HEK293 (cell line): ENCODE results near the gene SRL.

Experiments
- CTCF ChIA-PET: fragments of 350-600 bp; formaldehyde crosslinking; extraction: SDS; loops from one replicate; lab custom pipeline; 2021; ENCODE audit warnings: antibody characterized with exemption; lab: Yijun Ruan, JAX
- POLR2A ChIA-PET: fragments of 300-600 bp; formaldehyde crosslinking; extraction: SDS; loops from one replicate; lab custom pipeline; 2020; ENCODE audit warnings: antibody characterized with exemption, inconsistent platforms; lab: Yijun Ruan, JAX
- H3K27ac ChIP-seq: fragments of 200-500 bp; sonication (Bioruptor generic); 2 replicates; pipeline ENCODE4 v1.5.1; 2014; ENCODE audit warnings: low read depth, low read length, control low read depth, inconsistent platforms; ENCODE audit errors: extremely low read depth
- H3K36me3 ChIP-seq, 2 experiments: fragments of 200-500 bp in 1 of 2; sonication (Bioruptor generic) in 1 of 2; 1 replicate in 1 of 2; 2 replicates in 1 of 2; pipeline ENCODE4 v1.5.1; 2014 to 2017; ENCODE audit warnings: inconsistent platforms in 2 of 2, low read length in 2 of 2; ENCODE audit not compliant: control insufficient read depth in 2 of 2, insufficient read depth in 1 of 2
- H3K4me1 ChIP-seq: fragments of 200-500 bp; sonication (Bioruptor generic); 2 replicates; pipeline ENCODE4 v1.5.1; 2014; ENCODE audit warnings: mild to moderate bottlenecking, low read length, inconsistent platforms; ENCODE audit not compliant: control insufficient read depth, insufficient read depth
- H3K4me3 ChIP-seq: 2 replicates; pipeline ENCODE4 v1.5.1; 2011; ENCODE audit warnings: low read depth, mild to moderate bottlenecking, control low read depth, low read length, moderate library complexity
- H3K9me3 ChIP-seq: fragments of 200-500 bp; sonication (Bioruptor generic); 2 replicates; pipeline ENCODE4 v1.5.1; 2014; ENCODE audit warnings: low read depth, low read length, inconsistent platforms; ENCODE audit not compliant: control insufficient read depth, insufficient read depth
- GLI2 ChIP-seq: fragments of 450-650 bp; formaldehyde crosslinking; IDR thresholded peaks from 2 replicates; pipeline ENCODE4; 2017; ENCODE audit warnings: missing biosample characterization, missing genetic modification characterization, low read depth, borderline replicate concordance
- HOXA7 ChIP-seq: sonication (generic); formaldehyde crosslinking; IDR thresholded peaks from 2 replicates; pipeline ENCODE4 v1.8.1; 2022; ENCODE audit warnings: missing genetic modification reagents, borderline replicate concordance
- KLF9 ChIP-seq: fragments of 450-650 bp; formaldehyde crosslinking; IDR thresholded peaks from 2 replicates; pipeline ENCODE4 v1.5.1; 2016; ENCODE audit warnings: missing biosample characterization, missing genetic modification characterization, low read depth
- YY1 ChIP-seq: fragments of 450-650 bp; formaldehyde crosslinking; IDR thresholded peaks from 2 replicates; pipeline ENCODE4 v1.5.1; 2018; ENCODE audit warnings: missing biosample characterization, missing genetic modification characterization
- ZBTB17 ChIP-seq: fragments of 450-650 bp; formaldehyde crosslinking; IDR thresholded peaks from 2 replicates; pipeline ENCODE4 v1.5.1; 2016; ENCODE audit warnings: missing biosample characterization, missing genetic modification characterization
- ZEB2 ChIP-seq: fragments of 450-650 bp; formaldehyde crosslinking; IDR thresholded peaks from 2 replicates; pipeline ENCODE4 v1.5.1; 2016; ENCODE audit warnings: missing biosample characterization, missing genetic modification characterization
- ZFHX2 ChIP-seq: fragments of 450-650 bp; formaldehyde crosslinking; conservative IDR thresholded peaks from 2 replicates; pipeline ENCODE4 v1.5.1; 2016; ENCODE audit warnings: missing biosample characterization, missing genetic modification characterization
- ZFP41 ChIP-seq: fragments of 450-650 bp; formaldehyde crosslinking; IDR thresholded peaks from 2 replicates; pipeline ENCODE4 v1.5.1; 2016; ENCODE audit warnings: missing biosample characterization, missing genetic modification characterization, borderline replicate concordance
- ZNF132 ChIP-seq: fragments of 450-650 bp; formaldehyde crosslinking; IDR thresholded peaks from 2 replicates; pipeline ENCODE4 v1.5.1; 2017; ENCODE audit warnings: missing biosample characterization, missing genetic modification characterization, borderline replicate concordance
- ZNF202 ChIP-seq: fragments of 450-650 bp; formaldehyde crosslinking; IDR thresholded peaks from 2 replicates; pipeline ENCODE4 v1.5.1; 2016; ENCODE audit warnings: missing biosample characterization, missing genetic modification characterization, borderline replicate concordance
- ZNF24 ChIP-seq: fragments of 450-650 bp; formaldehyde crosslinking; IDR thresholded peaks from 2 replicates; pipeline ENCODE4 v1.5.1; 2016; ENCODE audit warnings: missing biosample characterization, missing genetic modification characterization
- ZNF280C ChIP-seq: fragments of 450-650 bp; formaldehyde crosslinking; IDR thresholded peaks from 2 replicates; pipeline ENCODE4 v1.5.1; 2016; ENCODE audit warnings: missing biosample characterization, missing genetic modification characterization
- ZNF341 ChIP-seq: fragments of 450-650 bp; formaldehyde crosslinking; IDR thresholded peaks from 2 replicates; pipeline ENCODE4; 2016; ENCODE audit warnings: low read depth, missing biosample characterization, missing genetic modification characterization
- ZNF473 ChIP-seq: fragments of 450-650 bp; formaldehyde crosslinking; IDR thresholded peaks from 2 replicates; pipeline ENCODE4 v1.5.1; 2017; ENCODE audit warnings: missing biosample characterization, missing genetic modification characterization
- ZNF548 ChIP-seq: fragments of 450-650 bp; formaldehyde crosslinking; IDR thresholded peaks from 2 replicates; pipeline ENCODE4 v1.5.1; 2016; ENCODE audit warnings: missing biosample characterization, missing genetic modification characterization
- ZNF596 ChIP-seq: fragments of 450-650 bp; IDR thresholded peaks from 2 replicates; pipeline ENCODE4 v1.5.0; 2018; ENCODE audit warnings: missing biosample characterization, mild to moderate bottlenecking, missing genetic modification characterization, moderate library complexity
- ZNF677 ChIP-seq: fragments of 450-650 bp; IDR thresholded peaks from 2 replicates; pipeline ENCODE4 v1.5.0; 2018; ENCODE audit warnings: missing biosample characterization, mild to moderate bottlenecking, missing genetic modification characterization, moderate library complexity
- ZNF768 ChIP-seq: fragments of 450-650 bp; formaldehyde crosslinking; IDR thresholded peaks from 2 replicates; pipeline ENCODE4 v1.5.1; 2018; ENCODE audit warnings: missing biosample characterization, mild to moderate bottlenecking, missing genetic modification characterization
- TF ChIP-seq, protein P1 (sequence below): fragments of 450-650 bp; formaldehyde crosslinking; IDR thresholded peaks from 2 replicates; pipeline ENCODE4 v1.5.1; 2017; ENCODE audit warnings: missing biosample characterization, missing genetic modification characterization
- TF ChIP-seq, protein P2 (sequence below): fragments of 450-650 bp; formaldehyde crosslinking; IDR thresholded peaks from 2 replicates; pipeline ENCODE4 v1.5.1; 2016; ENCODE audit warnings: missing biosample characterization, missing genetic modification characterization
- TF ChIP-seq, protein P3 (sequence below): fragments of 450-650 bp; IDR thresholded peaks from 2 replicates; pipeline ENCODE4 v1.5.1; 2018; ENCODE audit warnings: missing biosample characterization, mild to moderate bottlenecking, missing genetic modification characterization

The SRL gene

GRCh38 chr16:4192206-4192605 is 49.7 kb downstream of the SRL start:
- CTCF ChIA-PET, result interaction anchor here (0.9 to 2.8 kb wide), 3 partner anchors 9 to 99 kb away, joined by 3 to 22 read pairs (median 6); no protein-coding TSS in a partner anchor
- POLR2A ChIA-PET, result no interaction called here

DNA sequence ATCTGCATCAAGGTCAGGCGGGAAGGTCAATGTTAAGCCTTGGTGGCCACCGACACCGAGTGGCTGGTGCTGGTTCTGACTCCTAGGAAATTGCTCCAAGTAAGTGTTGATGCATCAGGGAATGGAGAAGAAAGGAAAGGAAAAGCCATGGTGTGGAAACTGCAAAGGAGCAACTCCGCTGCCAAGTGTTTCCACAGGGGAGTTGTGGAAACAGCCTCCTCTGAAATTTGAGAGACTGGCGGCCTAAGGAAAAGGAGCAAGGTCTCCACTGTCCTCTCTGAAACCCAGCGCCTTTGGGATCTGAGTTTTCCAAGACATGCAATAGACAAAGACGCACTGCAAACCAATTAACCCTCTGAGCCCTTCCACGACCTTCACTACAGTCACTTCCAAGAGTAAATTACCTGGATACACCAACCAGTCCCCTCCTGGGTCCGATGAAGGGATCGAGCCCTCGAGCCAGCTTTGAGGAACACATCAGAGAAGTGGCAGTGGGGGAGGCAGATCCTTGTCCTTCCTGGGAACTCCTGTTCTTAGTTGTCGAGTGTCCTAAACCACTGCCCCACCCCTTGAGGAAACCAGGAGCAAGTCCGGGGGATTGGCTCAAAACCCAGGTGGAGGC is 51.1 kb downstream of the SRL start:
- Histone ChIP-seq H3K27ac (no peak overlapping the region), H3K4me3 (no peak overlapping the region), H3K36me3 (no peaks in the 10 kb centered on the region), H3K4me1 (no peaks in the 10 kb centered on the region), H3K9me3 (no peaks in the 10 kb centered on the region)
- ChIA-PET CTCF (interaction anchor here (1.4 to 2.8 kb wide), 2 partner anchors 10 to 63 kb away, joined by 6 to 22 read pairs; no protein-coding TSS in a partner anchor), POLR2A (no interaction called here)
- TF ChIP-seq ZNF341, result peak; percentile 69
- TF ChIP-seq ZNF768 (tag by site-specific recombination), result no peak
- TF ChIP-seq ZFHX2 (tag by site-specific recombination), result no peak
- TF ChIP-seq ZFP41, result no peak

More at GRCh38 chr16:4192206-4192605, 49.7 kb downstream of the SRL start:
- TF ChIP-seq GLI2 (tag by site-specific recombination) (no peak), ZNF24 (tag by site-specific recombination) (no peak), KLF9 (tag by site-specific recombination) (no peak), ZBTB17 (tag by site-specific recombination) (no peak), YY1 (no peak), ZNF596 (tag by site-specific recombination) (no peak), ZNF132 (tag by site-specific recombination) (no peak), ZNF548 (no peak), ZEB2 (no peak), ZNF202 (tag by site-specific recombination) (no peak), ZNF280C (tag by site-specific recombination) (no peak), HOXA7 (no peak), ZNF473 (no peak), ZNF677 (tag by site-specific recombination) (no peak)
- TF ChIP-seq, protein P1, sequence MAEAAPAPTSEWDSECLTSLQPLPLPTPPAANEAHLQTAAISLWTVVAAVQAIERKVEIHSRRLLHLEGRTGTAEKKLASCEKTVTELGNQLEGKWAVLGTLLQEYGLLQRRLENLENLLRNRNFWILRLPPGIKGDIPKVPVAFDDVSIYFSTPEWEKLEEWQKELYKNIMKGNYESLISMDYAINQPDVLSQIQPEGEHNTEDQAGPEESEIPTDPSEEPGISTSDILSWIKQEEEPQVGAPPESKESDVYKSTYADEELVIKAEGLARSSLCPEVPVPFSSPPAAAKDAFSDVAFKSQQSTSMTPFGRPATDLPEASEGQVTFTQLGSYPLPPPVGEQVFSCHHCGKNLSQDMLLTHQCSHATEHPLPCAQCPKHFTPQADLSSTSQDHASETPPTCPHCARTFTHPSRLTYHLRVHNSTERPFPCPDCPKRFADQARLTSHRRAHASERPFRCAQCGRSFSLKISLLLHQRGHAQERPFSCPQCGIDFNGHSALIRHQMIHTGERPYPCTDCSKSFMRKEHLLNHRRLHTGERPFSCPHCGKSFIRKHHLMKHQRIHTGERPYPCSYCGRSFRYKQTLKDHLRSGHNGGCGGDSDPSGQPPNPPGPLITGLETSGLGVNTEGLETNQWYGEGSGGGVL, result no peak
- TF ChIP-seq, protein P2, sequence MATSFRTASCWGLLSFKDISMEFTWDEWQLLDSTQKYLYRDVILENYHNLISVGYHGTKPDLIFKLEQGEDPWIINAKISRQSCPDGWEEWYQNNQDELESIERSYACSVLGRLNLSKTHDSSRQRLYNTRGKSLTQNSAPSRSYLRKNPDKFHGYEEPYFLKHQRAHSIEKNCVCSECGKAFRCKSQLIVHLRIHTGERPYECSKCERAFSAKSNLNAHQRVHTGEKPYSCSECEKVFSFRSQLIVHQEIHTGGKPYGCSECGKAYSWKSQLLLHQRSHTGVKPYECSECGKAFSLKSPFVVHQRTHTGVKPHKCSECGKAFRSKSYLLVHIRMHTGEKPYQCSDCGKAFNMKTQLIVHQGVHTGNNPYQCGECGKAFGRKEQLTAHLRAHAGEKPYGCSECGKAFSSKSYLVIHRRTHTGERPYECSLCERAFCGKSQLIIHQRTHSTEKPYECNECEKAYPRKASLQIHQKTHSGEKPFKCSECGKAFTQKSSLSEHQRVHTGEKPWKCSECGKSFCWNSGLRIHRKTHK, result no peak
- TF ChIP-seq, protein P3, sequence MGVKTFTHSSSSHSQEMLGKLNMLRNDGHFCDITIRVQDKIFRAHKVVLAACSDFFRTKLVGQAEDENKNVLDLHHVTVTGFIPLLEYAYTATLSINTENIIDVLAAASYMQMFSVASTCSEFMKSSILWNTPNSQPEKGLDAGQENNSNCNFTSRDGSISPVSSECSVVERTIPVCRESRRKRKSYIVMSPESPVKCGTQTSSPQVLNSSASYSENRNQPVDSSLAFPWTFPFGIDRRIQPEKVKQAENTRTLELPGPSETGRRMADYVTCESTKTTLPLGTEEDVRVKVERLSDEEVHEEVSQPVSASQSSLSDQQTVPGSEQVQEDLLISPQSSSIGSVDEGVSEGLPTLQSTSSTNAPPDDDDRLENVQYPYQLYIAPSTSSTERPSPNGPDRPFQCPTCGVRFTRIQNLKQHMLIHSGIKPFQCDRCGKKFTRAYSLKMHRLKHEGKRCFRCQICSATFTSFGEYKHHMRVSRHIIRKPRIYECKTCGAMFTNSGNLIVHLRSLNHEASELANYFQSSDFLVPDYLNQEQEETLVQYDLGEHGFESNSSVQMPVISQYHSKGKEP (tag by site-specific recombination), result no peak
- Histone ChIP-seq H3K36me3 (no peaks in the 10 kb centered on the region), H3K9me3 (no peaks in the 10 kb centered on the region), H3K4me3 (no peak overlapping the region), H3K4me1 (no peaks in the 10 kb centered on the region), H3K27ac (no peak overlapping the region)
